Uterus (tissue), 4 donors: ENCODE results near the gene TBC1D16. TPM values are rescaled to one million over a fixed set of nuclear protein-coding genes. Genes with fewer than 3 reads are reported as not detected.

Experiments used
- DNase-seq, 2 donors: peaks; one replicate each; pipeline ENCODE4 v3.0.0-alpha.2; 2019 to 2020
- H3K27ac ChIP-seq, 2 donors: fragments of 200-600 bp; sonication (generic); 1 replicate in 1 of 2; 2 replicates in 1 of 2; pipeline ENCODE4 v1.5.1; 2016 to 2018
- H3K27me3 ChIP-seq, 2 donors: fragments of 200-600 bp; sonication (generic); one replicate each; pipeline ENCODE4 v1.5.1; 2018 to 2019; ENCODE audit warnings: control low read depth in 1 of 2
- H3K36me3 ChIP-seq, 2 donors: fragments of 200-600 bp; sonication (generic); one replicate each; pipeline ENCODE4 v1.5.1; 2019; ENCODE audit warnings: control low read depth in 1 of 2
- H3K4me1 ChIP-seq, 2 donors: fragments of 200-600 bp; sonication (generic); one replicate each; pipeline ENCODE4 v1.5.1; 2018 to 2019; ENCODE audit warnings: control low read depth in 1 of 2
- H3K4me3 ChIP-seq, 2 donors: fragments of 200-600 bp; sonication (generic); 1 replicate in 1 of 2; 2 replicates in 1 of 2; pipeline ENCODE4 v1.5.1; 2018 to 2019; ENCODE audit warnings: mild to moderate bottlenecking in 1 of 2
- H3K9me3 ChIP-seq, 2 donors: fragments of 200-600 bp; sonication (generic); one replicate each; pipeline ENCODE4 v1.5.1; 2019; ENCODE audit warnings: control low read depth in 1 of 2
- POLR2A ChIP-seq, 2 donors: fragments of 450-650 bp; IDR thresholded peaks; one replicate each; pipeline ENCODE4 v1.6.1; 2016; ENCODE audit warnings: antibody characterized with exemption in 2 of 2, mild to moderate bottlenecking in 1 of 2, moderate library complexity in 1 of 2
- intact Hi-C: fragments of 100-400 bp; cut with DNase I; formaldehyde crosslinking; loops from one replicate; pipeline ENCODE4 v1.15.1; 2023; ENCODE audit warnings: low total_unique reads
- total RNA-seq, 4 donors: library from RNA; depleted of rRNA in 3 of 4; stranded (reverse); fragments of >200 nt in 3 of 4; gene quantifications; one replicate each; pipeline versions ENCODE4 v1.1.0 to v1.2.4, GENCODE V29; 2014 to 2023
- TF ChIP-seq, protein P1 (sequence below), 4 experiments: fragments of 200-600 bp in 2 of 4; fragments of 450-650 bp in 2 of 4; sonication (generic) in 2 of 4; IDR thresholded peaks; one replicate each; pipeline ENCODE4 v1.5.1; 2016 to 2019; ENCODE audit warnings: antibody characterized with exemption in 4 of 4, mild to moderate bottlenecking in 2 of 4, moderate library complexity in 1 of 4
- donor health status: DM: yes; HTN: yes; CAD: no.

The TBC1D16 gene
- total RNA-seq, 4 donors from 2014 or later, result 3.8 to 58.2 (median 18.3) TPM

DNA sequence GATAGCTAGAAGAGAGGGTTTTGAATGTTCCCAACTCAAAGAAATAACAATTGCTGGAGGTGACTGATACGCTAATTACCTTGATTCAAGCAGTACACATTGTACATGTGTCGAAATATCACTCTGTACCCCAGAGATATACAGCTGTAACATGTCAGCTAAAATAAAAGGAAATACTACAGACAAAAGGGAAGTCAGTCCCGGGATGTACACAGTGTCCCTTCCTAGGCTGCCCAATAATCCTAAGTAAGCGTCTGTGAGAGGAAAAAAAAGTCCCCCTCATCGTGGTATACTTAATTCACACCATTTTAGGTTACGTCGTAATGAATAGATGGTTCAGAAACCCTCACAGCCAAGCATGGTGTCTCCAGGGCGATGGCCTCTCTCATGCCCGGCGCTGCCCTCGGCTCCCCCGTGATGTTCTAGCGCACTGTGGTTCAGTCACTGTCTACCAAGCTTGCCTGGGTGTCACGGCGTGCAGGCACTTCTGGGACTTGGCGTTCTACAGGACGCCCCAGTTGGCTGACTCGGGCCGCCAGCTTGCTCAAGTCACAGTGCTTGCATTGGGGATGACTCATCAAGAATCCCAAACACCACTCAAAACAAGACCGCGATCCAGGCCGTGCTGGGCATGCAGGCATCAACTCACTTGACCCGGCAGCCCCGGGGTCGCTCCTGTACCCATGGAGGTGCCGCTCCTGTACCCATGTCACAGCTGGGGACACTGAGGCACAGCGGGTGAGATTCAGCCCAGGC, 28.3 kb upstream of the TBC1D16 start:
- no peak overlapping the region for H3K4me3 ChIP-seq
- no peaks in the 10 kb centered on the region for H3K9me3 ChIP-seq
- intact Hi-C loops, result loop anchor here (10.0 kb wide), 1 partner anchor 59 kb away; no protein-coding TSS in a partner anchor
- H3K27me3 ChIP-seq, result no peaks in the 10 kb centered on the region
- no peak for TF ChIP-seq POLR2A (IDR thresholded peaks at IDR 0.05)
- TF ChIP-seq, protein P1, sequence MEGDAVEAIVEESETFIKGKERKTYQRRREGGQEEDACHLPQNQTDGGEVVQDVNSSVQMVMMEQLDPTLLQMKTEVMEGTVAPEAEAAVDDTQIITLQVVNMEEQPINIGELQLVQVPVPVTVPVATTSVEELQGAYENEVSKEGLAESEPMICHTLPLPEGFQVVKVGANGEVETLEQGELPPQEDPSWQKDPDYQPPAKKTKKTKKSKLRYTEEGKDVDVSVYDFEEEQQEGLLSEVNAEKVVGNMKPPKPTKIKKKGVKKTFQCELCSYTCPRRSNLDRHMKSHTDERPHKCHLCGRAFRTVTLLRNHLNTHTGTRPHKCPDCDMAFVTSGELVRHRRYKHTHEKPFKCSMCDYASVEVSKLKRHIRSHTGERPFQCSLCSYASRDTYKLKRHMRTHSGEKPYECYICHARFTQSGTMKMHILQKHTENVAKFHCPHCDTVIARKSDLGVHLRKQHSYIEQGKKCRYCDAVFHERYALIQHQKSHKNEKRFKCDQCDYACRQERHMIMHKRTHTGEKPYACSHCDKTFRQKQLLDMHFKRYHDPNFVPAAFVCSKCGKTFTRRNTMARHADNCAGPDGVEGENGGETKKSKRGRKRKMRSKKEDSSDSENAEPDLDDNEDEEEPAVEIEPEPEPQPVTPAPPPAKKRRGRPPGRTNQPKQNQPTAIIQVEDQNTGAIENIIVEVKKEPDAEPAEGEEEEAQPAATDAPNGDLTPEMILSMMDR (IDR thresholded peaks at IDR 0.05), result no peak
- H3K4me1 ChIP-seq, result peaks cover 0 to 3% of the 10 kb centered on the region in 2 donors
- no peaks in the 10 kb centered on the region for H3K36me3 ChIP-seq
- DNase-seq, result peak; percentile 64 to 71
- H3K27ac ChIP-seq, result peak overlapping the region; percentile 43 to 51

DNA sequence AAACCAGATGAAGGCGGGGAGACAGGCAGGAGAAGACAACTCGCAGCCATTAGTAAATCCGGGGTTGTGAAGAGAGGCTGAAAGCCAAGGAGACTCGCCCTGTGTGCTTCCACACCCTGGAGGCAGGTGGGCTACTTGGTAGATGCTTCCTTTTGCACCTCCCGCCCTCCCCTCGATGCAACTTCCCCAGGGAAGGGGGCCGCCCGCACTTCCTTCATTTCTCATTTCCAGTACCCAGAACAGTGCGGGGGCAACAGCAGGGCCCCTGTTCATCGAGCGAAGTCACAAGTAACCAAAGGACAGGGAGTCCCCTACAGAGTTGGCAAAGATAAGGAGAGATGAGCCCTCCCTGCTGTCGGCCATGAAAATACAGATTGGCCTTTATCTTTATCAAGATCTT, 25.7 kb upstream of the TBC1D16 start:
- no peak for DNase-seq
- no peak for TF ChIP-seq POLR2A (IDR thresholded peaks at IDR 0.05)
- TF ChIP-seq, protein P1 (IDR thresholded peaks at IDR 0.05), result no peak
- intact Hi-C loops, result loop anchor here (10.0 kb wide), 1 partner anchor 57 kb away; no protein-coding TSS in a partner anchor
- H3K27ac ChIP-seq, result no peak overlapping the region
- H3K4me1 ChIP-seq, result no peaks in the 10 kb centered on the region
- no peaks in the 10 kb centered on the region for H3K27me3 ChIP-seq
- H3K9me3 ChIP-seq, result no peaks in the 10 kb centered on the region
- no peak overlapping the region for H3K4me3 ChIP-seq
- H3K36me3 ChIP-seq, result no peaks in the 10 kb centered on the region

DNA sequence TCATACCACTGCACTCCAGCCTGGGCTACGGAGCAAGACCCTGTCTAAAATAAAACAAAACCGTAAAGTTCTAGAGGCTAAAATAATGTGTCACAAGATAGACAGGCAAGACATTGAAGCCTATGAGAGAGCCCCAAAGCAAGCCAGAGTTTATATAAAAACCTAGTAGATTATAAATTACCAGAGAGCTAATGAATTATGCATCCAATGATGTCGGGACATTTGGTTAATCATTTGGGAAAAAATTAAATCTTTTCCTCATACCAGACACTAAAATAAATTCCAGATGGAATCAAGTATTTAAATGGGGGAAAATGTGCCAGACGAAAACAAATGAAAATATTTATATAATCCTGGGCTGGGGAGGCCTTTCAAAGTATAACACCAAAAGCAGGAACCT, 25.0 kb upstream of the TBC1D16 start:
- Histone ChIP-seq H3K4me3 (no peak overlapping the region), H3K36me3 (no peaks in the 10 kb centered on the region), H3K4me1 (no peaks in the 10 kb centered on the region), H3K27ac (no peak overlapping the region), H3K27me3 (no peaks in the 10 kb centered on the region), H3K9me3 (no peaks in the 10 kb centered on the region)
- intact Hi-C loops, result loop anchor here (10.0 kb wide), 1 partner anchor 56 kb away; no protein-coding TSS in a partner anchor
- DNase-seq, result no peak
- TF ChIP-seq, protein P1 (IDR thresholded peaks at IDR 0.05), result no peak
- no peak for TF ChIP-seq POLR2A (IDR thresholded peaks at IDR 0.05)

DNA sequence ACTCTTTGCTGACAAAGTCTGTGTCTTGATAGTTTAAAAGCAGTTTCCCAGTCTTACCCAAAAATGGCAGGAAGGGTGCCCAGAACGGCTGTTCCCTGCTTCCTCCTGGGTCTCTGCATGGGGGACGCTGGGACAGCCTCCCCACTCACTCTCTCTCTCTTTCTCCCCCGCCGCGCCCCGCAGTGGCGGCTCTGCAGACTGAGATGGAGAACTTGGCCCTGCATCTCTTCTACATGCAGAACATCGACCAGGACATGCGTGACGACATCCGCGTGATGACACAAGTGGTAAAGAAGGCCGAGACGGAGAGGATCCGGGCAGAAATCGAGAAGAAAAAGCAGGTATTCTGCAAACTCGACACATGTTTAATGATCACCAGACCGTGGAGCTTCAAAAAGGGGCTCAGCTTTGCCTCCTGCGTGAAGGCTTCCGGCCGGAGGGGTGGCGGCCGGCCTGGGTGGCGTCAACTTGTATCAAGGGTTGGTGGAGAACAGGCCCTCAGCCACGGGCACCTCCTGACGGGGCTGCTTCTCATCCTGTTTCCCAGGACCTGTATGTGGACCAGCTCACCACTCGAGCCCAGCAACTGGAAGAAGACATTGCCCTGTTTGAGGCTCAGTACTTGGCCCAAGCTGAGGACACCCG, 22.8 kb upstream of the TBC1D16 start:
- intact Hi-C loops, result no loop called here
- H3K36me3 ChIP-seq, result no peaks in the 10 kb centered on the region
- no peak for TF ChIP-seq POLR2A (IDR thresholded peaks at IDR 0.05)
- TF ChIP-seq, protein P1 (IDR thresholded peaks at IDR 0.05), result no peak
- DNase-seq, result no peak
- no peaks in the 10 kb centered on the region for H3K4me1 ChIP-seq
- H3K4me3 ChIP-seq, result no peak overlapping the region
- no peak overlapping the region for H3K27ac ChIP-seq
- no peaks in the 10 kb centered on the region for H3K9me3 ChIP-seq
- H3K27me3 ChIP-seq, result no peaks in the 10 kb centered on the region

DNA sequence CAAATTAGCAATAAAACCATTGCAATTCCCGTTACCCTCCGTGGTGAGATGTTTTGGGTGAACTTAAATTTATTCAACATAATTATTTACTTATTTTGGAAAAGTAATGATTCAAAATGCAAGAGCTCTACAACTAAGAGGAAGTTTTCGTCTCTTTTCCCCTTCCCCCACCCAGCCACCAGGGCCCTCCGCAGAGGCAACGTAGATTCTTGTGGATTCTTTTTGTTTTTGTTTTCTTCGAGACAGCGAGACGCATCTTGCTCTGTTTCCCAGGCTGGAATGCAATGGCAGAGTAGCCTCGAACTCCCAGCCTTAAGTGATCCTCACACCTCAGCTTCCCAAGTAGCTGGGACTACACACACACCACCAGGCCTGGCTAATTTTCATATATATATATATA, 19.9 kb upstream of the TBC1D16 start:
- TF ChIP-seq POLR2A (IDR thresholded peaks at IDR 0.05), result no peak
- TF ChIP-seq, protein P1 (IDR thresholded peaks at IDR 0.05), result no peak
- no peaks in the 10 kb centered on the region for H3K9me3 ChIP-seq
- H3K36me3 ChIP-seq, result no peaks in the 10 kb centered on the region
- DNase-seq, result no peak
- H3K27ac ChIP-seq, result peak overlapping the region; percentile 28 to 50
- no peaks in the 10 kb centered on the region for H3K27me3 ChIP-seq
- no peaks in the 10 kb centered on the region for H3K4me1 ChIP-seq
- intact Hi-C loops, result no loop called here
- no peak overlapping the region for H3K4me3 ChIP-seq
